Spleen (tissue), 13 donors: ENCODE results near the gene SWSAP1. TPM values are rescaled to one million over a fixed set of nuclear protein-coding genes. Genes with fewer than 3 reads are reported as not detected.
A peak's percentile ranks its signal among the peaks of the same experiment; 100 is the strongest.

Experiments
- DNase-seq: peaks from one replicate; pipeline ENCODE4 v3.0.0-alpha.2; 2020
- H3K27ac ChIP-seq, 8 donors: fragments of 200-600 bp; sonication (generic) in 7 of 8; 1 replicate in 4 of 8; 2 replicates in 4 of 8; pipeline versions ENCODE4 v1.5.0 to v1.8.0; 2016 to 2021; ENCODE audit warnings: inconsistent platforms in 4 of 8, mild to moderate bottlenecking in 4 of 8, moderate library complexity in 1 of 8
- H3K27me3 ChIP-seq, 7 donors: fragments of 200-600 bp; sonication (generic) in 6 of 7; replicated peaks in 1 of 7; 1 replicate in 4 of 7; 2 replicates in 3 of 7; pipeline versions ENCODE4 v1.5.0 to v1.8.0; 2016 to 2021; ENCODE audit warnings: inconsistent platforms in 3 of 7, mild to moderate bottlenecking in 1 of 7
- H3K36me3 ChIP-seq, 6 donors: fragments of 200-600 bp; sonication (generic) in 5 of 6; 1 replicate in 4 of 6; 2 replicates in 2 of 6; pipeline versions ENCODE4 v1.5.0 to v1.8.0; 2016 to 2021; ENCODE audit warnings: inconsistent platforms in 2 of 6
- H3K4me1 ChIP-seq, 6 donors: fragments of 200-600 bp; sonication (generic) in 5 of 6; 1 replicate in 3 of 6; 2 replicates in 3 of 6; pipeline versions ENCODE4 v1.5.0 to v1.8.0; 2016 to 2021; ENCODE audit warnings: inconsistent platforms in 3 of 6
- H3K4me3 ChIP-seq, 8 donors: fragments of 200-600 bp; sonication (generic) in 7 of 8; 1 replicate in 4 of 8; 2 replicates in 4 of 8; pipeline versions ENCODE4 v1.5.0 to v1.8.0; 2016 to 2021; ENCODE audit warnings: inconsistent platforms in 4 of 8, mild to moderate bottlenecking in 4 of 8, moderate library complexity in 2 of 8
- H3K9me3 ChIP-seq, 8 donors: fragments of 200-600 bp; sonication (generic) in 7 of 8; 1 replicate in 4 of 8; 2 replicates in 4 of 8; pipeline versions ENCODE4 v1.5.0 to v1.8.0; 2016 to 2021; ENCODE audit warnings: inconsistent platforms in 4 of 8
- CTCF ChIP-seq, 11 experiments: fragments of 200-600 bp in 7 of 11; fragments of 450-650 bp in 4 of 11; sonication (generic) in 4 of 11; IDR thresholded peaks in 8 of 11; conservative IDR thresholded peaks in 3 of 11; 1 replicate in 7 of 11; 2 replicates in 4 of 11; pipeline versions ENCODE4 v1.4.0 to v1.8.0; 2016 to 2021; ENCODE audit warnings: antibody characterized with exemption in 11 of 11, inconsistent platforms in 4 of 11, mild to moderate bottlenecking in 1 of 11
- POLR2A ChIP-seq, 3 donors: fragments of 450-650 bp; IDR thresholded peaks; one replicate each; pipeline ENCODE4 v1.5.1; 2017; ENCODE audit warnings: antibody characterized with exemption in 3 of 3, mild to moderate bottlenecking in 1 of 3
- POLR2AphosphoS5 ChIP-seq, 3 donors: sonication (generic); formaldehyde crosslinking; IDR thresholded peaks; one replicate each; pipeline ENCODE4 v1.5.1; 2017; ENCODE audit warnings: antibody characterized with exemption in 3 of 3
- WGBS, 5 donors: extraction: QIAGEN DNeasy Blood & Tissue Kit in 3 of 5; methylation state at CpG; one replicate each; pipeline versions ENCODE4 v1.1.5 to v1.1.7; 2013 to 2018; 5-methylcytosine and 5-hydroxymethylcytosine counted together
- intact Hi-C: fragments of 100-400 bp; cut with DNase I; formaldehyde crosslinking; loops from one replicate; pipeline ENCODE4 v1.15.0; 2023; ENCODE audit warnings: low total_unique reads
- long read RNA-seq, 2 donors: transcript quantifications; one replicate each; lab custom pipeline, GENCODE V29; 2026
- polyA plus RNA-seq, 3 donors: library from polyadenylated mRNA; stranded (reverse); fragments of 200-250 nt; gene quantifications; one replicate each; pipeline ENCODE4 v1.2.1, GENCODE V29; 2013
- total RNA-seq, 7 donors: library from RNA; depleted of rRNA in 3 of 7; stranded (reverse); fragments of >200 nt in 3 of 7; fragmentation: NEBNext Ultra II Directional in 4 of 7; extraction: Animal tissue kit (Norgen Biotek cat#: 25700) in 4 of 7; gene quantifications; one replicate each; pipeline versions ENCODE4 v1.1.0 to v1.2.1, GENCODE V29; 2016 to 2021
- donor health status: healthy with polysubstance abuse.
- donor health status: DM: no; HTN: no; CAD: no; lungs with moderate emphysema.
- donor health status: DM: no; HTN: no; CAD: no.
- donor health status: Bipolar disorder and iron deficiency.
- donor health status: healthy.
- donor health status: DM: no; HTN: no; CAD: no.
- donor health status: DM: yes; HTN: yes; CAD: no.

The SWSAP1 gene
- 1 to 10 TPM; 2.7 to 6.0 (median 4.0) TPM for total RNA-seq
- polyA plus RNA-seq: 1 to 10 TPM; 7.0 to 9.3 (median 8.3) TPM
- long read RNA-seq, donor 1, transcript SWSAP1-201 (2 exons, 1,684 nt): major isoform, 8 of 8 reads
- long read RNA-seq, donor 1, partial matches to known transcripts: 0 of 8 reads
- long read RNA-seq, donor 1, other reads (novel, unspliced or antisense): 0 of 8 reads
- long read RNA-seq, donor 2, partial matches to known transcripts: 0 of 3 reads
- long read RNA-seq, donor 2, other reads (novel, unspliced or antisense): 0 of 3 reads

GRCh38 chr19:11374433-11375142 is at the start of gene SWSAP1:
Gene SWSAP1 (plus strand): TSS chr19:11374666. CDS start chr19:11374681, 15 bp downstream.
- TF ChIP-seq POLR2A (IDR thresholded peaks at IDR 0.05) (peak in 2 of 3 donors; percentile 25 to 49), POLR2AphosphoS5 (IDR thresholded peaks at IDR 0.05) (peak; percentile 90 to 94 (median 92)), CTCF (IDR thresholded peaks at IDR 0.05 in 8 of 11, conservative IDR thresholded peaks at IDR 0.05 in 3 of 11) (peak in 2 of 11 experiments; percentile 7 to 34)
- 0 to 1% (median 0%) methylated on average over 35 to 44 of the region's 44 CpGs for WGBS, 5 donors
- Histone ChIP-seq H3K27me3 (no peaks in the 10 kb centered on the region), H3K27ac (peak within 1 kb of the TSS; percentile 91 to 100 (median 96)), H3K4me1 (peaks cover 31 to 60% (median 42%) of the 10 kb centered on the region in 6 donors), H3K36me3 (peaks cover 0 to 36% (median 2%) of the 10 kb centered on the region in 6 donors), H3K4me3 (peak within 1 kb of the TSS; percentile 39 to 73 (median 60)), H3K9me3 (no peaks in the 10 kb centered on the region)
- DNase-seq: peak; percentile 99
- intact Hi-C loops: no loop called here

- WGBS, 5 donors: 53 to 79% (median 64%) methylated on average over 8 to 17 of the region's 17 CpGs
- intact Hi-C loops: no loop called here
- peak overlapping the region in 1 of 8 donors; percentile 52 for H3K4me3 ChIP-seq
- H3K27ac ChIP-seq: peak overlapping the region in 7 of 8 donors; percentile 81 to 96 (median 88)
- peaks cover 0 to 54% (median 33%) of the 10 kb centered on the region in 6 donors for H3K36me3 ChIP-seq
- TF ChIP-seq POLR2AphosphoS5 (IDR thresholded peaks at IDR 0.05): peak in 1 of 3 donors; percentile 64
- no peak for TF ChIP-seq POLR2A (IDR thresholded peaks at IDR 0.05)
- no peaks in the 10 kb centered on the region for H3K9me3 ChIP-seq
- peaks cover 15 to 72% (median 39%) of the 10 kb centered on the region in 6 donors for H3K4me1 ChIP-seq
- no peaks in the 10 kb centered on the region for H3K27me3 ChIP-seq
- DNase-seq: no peak
These were observed 49.6 kb upstream of the SWSAP1 start for GRCh38 chr19:11324748-11325389.

GRCh38 chr19:11325544-11325943 is 48.9 kb upstream of the SWSAP1 start:
- TF ChIP-seq POLR2AphosphoS5 (IDR thresholded peaks at IDR 0.05) (no peak), CTCF (IDR thresholded peaks at IDR 0.05 in 8 of 11, conservative IDR thresholded peaks at IDR 0.05 in 3 of 11) (no peak), POLR2A (IDR thresholded peaks at IDR 0.05) (no peak)

GRCh38 chr19:11330127-11330526 is 44.3 kb upstream of the SWSAP1 start:
- Histone ChIP-seq H3K4me3 (no peak overlapping the region), H3K27ac (peak overlapping the region in 1 of 8 donors; percentile 16), H3K4me1 (peaks cover 0 to 27% (median under 1%) of the 10 kb centered on the region in 6 donors), H3K36me3 (peaks cover 0 to 100% (median 63%) of the 10 kb centered on the region in 6 donors), H3K9me3 (peaks cover 0 to 5% (median 0%) of the 10 kb centered on the region in 8 donors), H3K27me3 (no peaks in the 10 kb centered on the region)
- WGBS, 5 donors: 68 to 87% (median 77%) methylated on average over 4 of the region's 4 CpGs
- no peak for DNase-seq
- intact Hi-C loops: no loop called here
- TF ChIP-seq CTCF (IDR thresholded peaks at IDR 0.05 in 8 of 11, conservative IDR thresholded peaks at IDR 0.05 in 3 of 11) (no peak), POLR2A (IDR thresholded peaks at IDR 0.05) (no peak), POLR2AphosphoS5 (IDR thresholded peaks at IDR 0.05) (no peak)

More at GRCh38 chr19:11325544-11325943, 48.9 kb upstream of the SWSAP1 start:
- WGBS, 5 donors: 87 to 96% (median 93%) methylated on average over 7 of the region's 7 CpGs
- Histone ChIP-seq H3K4me3 (peak overlapping the region in 1 of 8 donors; percentile 52), H3K4me1 (peaks cover 15 to 66% (median 38%) of the 10 kb centered on the region in 6 donors), H3K27ac (peak overlapping the region in 7 of 8 donors; percentile 81 to 96 (median 88)), H3K27me3 (no peaks in the 10 kb centered on the region), H3K36me3 (peaks cover 0 to 61% (median 36%) of the 10 kb centered on the region in 6 donors), H3K9me3 (no peaks in the 10 kb centered on the region)
- intact Hi-C loops: no loop called here
- no peak for DNase-seq
